Cardiac fibroblast (primary cell): Measurements from ENCODE around the gene ZFYVE1.

ENCODE experiments used
- DNase-seq, 2 donors: peaks; one replicate each; pipeline versions ENCODE4 v3.0.0 to v3.0.0-alpha.2; 2010; ENCODE audit warnings: low read depth in 2 of 2
- H3K4me3 ChIP-seq, 2 donors: replicated peaks in 1 of 2; 1 replicate in 1 of 2; 2 replicates in 1 of 2; pipeline ENCODE4 v1.5.1; 2011; ENCODE audit warnings: low read depth in 2 of 2, low read length in 2 of 2, mild to moderate bottlenecking in 2 of 2, moderate library complexity in 1 of 2
- TF ChIP-seq, protein P1 (sequence below): IDR thresholded peaks from one replicate; pipeline ENCODE4 v1.5.1; 2011; ENCODE audit warnings: low read depth, mild to moderate bottlenecking, low read length, inconsistent platforms

Gene ZFYVE1

GRCh38 chr14:72943876-72944430, 83.0 kb downstream of the ZFYVE1 start:
- TF ChIP-seq, protein P1, sequence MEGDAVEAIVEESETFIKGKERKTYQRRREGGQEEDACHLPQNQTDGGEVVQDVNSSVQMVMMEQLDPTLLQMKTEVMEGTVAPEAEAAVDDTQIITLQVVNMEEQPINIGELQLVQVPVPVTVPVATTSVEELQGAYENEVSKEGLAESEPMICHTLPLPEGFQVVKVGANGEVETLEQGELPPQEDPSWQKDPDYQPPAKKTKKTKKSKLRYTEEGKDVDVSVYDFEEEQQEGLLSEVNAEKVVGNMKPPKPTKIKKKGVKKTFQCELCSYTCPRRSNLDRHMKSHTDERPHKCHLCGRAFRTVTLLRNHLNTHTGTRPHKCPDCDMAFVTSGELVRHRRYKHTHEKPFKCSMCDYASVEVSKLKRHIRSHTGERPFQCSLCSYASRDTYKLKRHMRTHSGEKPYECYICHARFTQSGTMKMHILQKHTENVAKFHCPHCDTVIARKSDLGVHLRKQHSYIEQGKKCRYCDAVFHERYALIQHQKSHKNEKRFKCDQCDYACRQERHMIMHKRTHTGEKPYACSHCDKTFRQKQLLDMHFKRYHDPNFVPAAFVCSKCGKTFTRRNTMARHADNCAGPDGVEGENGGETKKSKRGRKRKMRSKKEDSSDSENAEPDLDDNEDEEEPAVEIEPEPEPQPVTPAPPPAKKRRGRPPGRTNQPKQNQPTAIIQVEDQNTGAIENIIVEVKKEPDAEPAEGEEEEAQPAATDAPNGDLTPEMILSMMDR: no peak
- no peak for DNase-seq

GRCh38 chr14:72942934-72943333, 84.0 kb downstream of the ZFYVE1 start:
- DNase-seq: no peak
- H3K4me3 ChIP-seq: no peak overlapping the region
- TF ChIP-seq, protein P1: no peak

More at GRCh38 chr14:72943876-72944430, 83.0 kb downstream of the ZFYVE1 start:
- H3K4me3 ChIP-seq: no peak overlapping the region

GRCh38 chr14:72941286-72941985, 85.5 kb downstream of the ZFYVE1 start:
- TF ChIP-seq, protein P1: no peak
- peak in 1 of 2 donors; percentile 37 for DNase-seq
- H3K4me3 ChIP-seq: no peak overlapping the region

DNA sequence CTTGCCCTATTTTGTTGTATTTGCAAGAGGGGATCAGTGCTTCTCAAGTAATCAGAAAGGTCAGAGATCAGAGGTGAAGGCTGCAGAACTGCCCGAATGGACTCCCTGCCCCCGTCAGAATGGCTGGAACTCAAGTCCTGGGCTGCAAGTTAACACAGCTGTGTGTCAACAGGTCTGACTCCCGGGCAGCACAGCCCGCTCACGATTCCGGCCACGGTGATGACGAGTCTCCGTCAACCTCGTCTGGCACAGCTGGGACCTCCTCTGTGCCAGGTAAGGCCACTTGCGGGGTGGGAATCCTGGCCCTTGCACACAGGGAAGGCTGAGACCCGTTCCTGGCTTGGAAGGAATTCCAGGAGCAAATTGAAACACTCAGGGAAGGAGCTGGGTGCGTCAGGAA, 87.3 kb downstream of the ZFYVE1 start:
- DNase-seq: no peak
- TF ChIP-seq, protein P1: no peak
- no peak overlapping the region for H3K4me3 ChIP-seq

- no peak for DNase-seq
- TF ChIP-seq, protein P1: no peak
Measured at GRCh38 chr14:72932893-72933292, 94.0 kb downstream of the ZFYVE1 start.

GRCh38 chr14:72929316-72930080, 97.4 kb downstream of the ZFYVE1 start:
- H3K4me3 ChIP-seq: no peak overlapping the region
- TF ChIP-seq, protein P1: no peak
- DNase-seq: no peak

More at GRCh38 chr14:72932893-72933292, 94.0 kb downstream of the ZFYVE1 start:
- no peak overlapping the region for H3K4me3 ChIP-seq
